SK-N-SH (cell line): ENCODE data around the gene GPR87.

ENCODE experiments used
- CTCF ChIP-seq: fragments of 200-600 bp; sonication (generic); IDR thresholded peaks from 2 replicates; pipeline ENCODE4 v1.6.1; 2017; ENCODE audit warnings: antibody characterized with exemption, mild to moderate bottlenecking, moderate library complexity
- EZH2phosphoT487 ChIP-seq: fragments of 200-600 bp; sonication (generic); IDR thresholded peaks from 2 replicates; pipeline ENCODE4 v1.6.1; 2017; ENCODE audit warnings: low read depth, mixed run types, mild to moderate bottlenecking, antibody characterized with exemption, moderate library complexity, borderline replicate concordance
- FOXJ3 ChIP-seq: sonication (generic); formaldehyde crosslinking; IDR thresholded peaks from 2 replicates; pipeline ENCODE4 v1.5.1; 2020; ENCODE audit warnings: mild to moderate bottlenecking, missing genetic modification reagents
- POLR2AphosphoS5 ChIP-seq: IDR thresholded peaks from 2 replicates; pipeline ENCODE4 v1.6.1; 2012; ENCODE audit warnings: low read depth, low read length
- RXRA ChIP-seq: IDR thresholded peaks from 2 replicates; pipeline ENCODE4 v1.4.0; 2012; ENCODE audit warnings: low read depth, mild to moderate bottlenecking, borderline replicate concordance
- TCF12 ChIP-seq: IDR thresholded peaks from 2 replicates; pipeline ENCODE4 v1.4.0; 2012
- ZBTB33 ChIP-seq: IDR thresholded peaks from 2 replicates; pipeline ENCODE4 v1.4.0; 2012; ENCODE audit warnings: low read depth, borderline replicate concordance
- TF ChIP-seq, protein P1 (sequence below): IDR thresholded peaks from 2 replicates; pipeline ENCODE4 v1.4.0; 2012; ENCODE audit warnings: low read depth, borderline replicate concordance

- TF ChIP-seq EZH2phosphoT487 (no peak), ZBTB33 (no peak), FOXJ3 (CRISPR knock-in tag) (no peak), RXRA (no peak), TCF12 (no peak), CTCF (no peak), POLR2AphosphoS5 (no peak)
- TF ChIP-seq, protein P1, sequence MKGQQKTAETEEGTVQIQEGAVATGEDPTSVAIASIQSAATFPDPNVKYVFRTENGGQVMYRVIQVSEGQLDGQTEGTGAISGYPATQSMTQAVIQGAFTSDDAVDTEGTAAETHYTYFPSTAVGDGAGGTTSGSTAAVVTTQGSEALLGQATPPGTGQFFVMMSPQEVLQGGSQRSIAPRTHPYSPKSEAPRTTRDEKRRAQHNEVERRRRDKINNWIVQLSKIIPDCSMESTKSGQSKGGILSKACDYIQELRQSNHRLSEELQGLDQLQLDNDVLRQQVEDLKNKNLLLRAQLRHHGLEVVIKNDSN: no peak
Measured at GRCh38 chr3:151265866-151266265, 50.8 kb downstream of the GPR87 start.
